ENCODE results near the gene P2RX3. TPM values are rescaled to one million over a fixed set of nuclear protein-coding genes. Genes with fewer than 3 reads are reported as not detected.

P2RX3 gene
- total and polyA plus RNA-seq, 2 experiments from 2014 or later, result 0.15 to 0.35 TPM

GRCh38 chr11:57410287-57410686 lies 72.1 kb downstream of the P2RX3 start:
- no peak overlapping the region for H3K4me2 ChIP-seq
- DNase-seq (ENCODE audit: low spot score), result no peak
- no peaks in the 10 kb centered on the region for H3F3A ChIP-seq (replicated peaks; ENCODE audit: low read depth)
- H3K4me1 ChIP-seq (ENCODE audit: insufficient read depth), result no peaks in the 10 kb centered on the region
- TF ChIP-seq ZNF114 (CRISPR knock-in tag; IDR thresholded peaks at IDR 0.05) (no peak), STAT1 (IDR thresholded peaks at IDR 0.05; ENCODE audit: unreplicated experiment) (no peak), JUNB (IDR thresholded peaks at IDR 0.05; ENCODE audit: unreplicated experiment) (no peak), CTCF (conservative IDR thresholded peaks at IDR 0.05; ENCODE audit: low read depth in 2 of 2) (no peak), ZNF331 (CRISPR knock-in tag; IDR thresholded peaks at IDR 0.05; ENCODE audit: low read depth) (no peak), EZH2phosphoT487 (IDR thresholded peaks at IDR 0.05; ENCODE audit: unreplicated experiment) (no peak), ETS1 (IDR thresholded peaks at IDR 0.05) (no peak), CREB1 (CRISPR knock-in tag; IDR thresholded peaks at IDR 0.05; ENCODE audit: low read depth) (no peak), EZH2 (IDR thresholded peaks at IDR 0.05; ENCODE audit: low read depth, unreplicated experiment) (no peak), REST (IDR thresholded peaks at IDR 0.05; ENCODE audit: unreplicated experiment) (no peak)
- Mint-ChIP-seq H3K4me3 (no peak overlapping the region), H3K9me3 (no peaks in the 10 kb centered on the region), H3K4me1 (peaks cover 5% of the 10 kb centered on the region), H3K27ac (no peak overlapping the region), H3K27me3 (ENCODE audit: insufficient read depth, low read depth, poor library complexity) (peaks cover 6% of the 10 kb centered on the region), H3K36me3 (ENCODE audit: low read depth) (peaks cover 69% of the 10 kb centered on the region)
- no peaks in the 10 kb centered on the region for H3K9me2 ChIP-seq (ENCODE audit: insufficient read depth)
- ATAC-seq, result no peak
- no peaks in the 10 kb centered on the region for H3K79me2 ChIP-seq (replicated peaks; ENCODE audit: insufficient read depth)
- no peaks in the 10 kb centered on the region for H3K27me3 ChIP-seq (ENCODE audit: insufficient read depth)
- H2AFZ ChIP-seq, result no peak overlapping the region
- H3K27ac ChIP-seq (ENCODE audit: low read depth), result no peak overlapping the region
- peaks cover 25% of the 10 kb centered on the region for H3K36me3 ChIP-seq (ENCODE audit: insufficient read depth)
- peaks cover 4% of the 10 kb centered on the region for H4K20me1 ChIP-seq (replicated peaks; ENCODE audit: insufficient read depth)
- no peak overlapping the region for H3K4me3 ChIP-seq

DNA sequence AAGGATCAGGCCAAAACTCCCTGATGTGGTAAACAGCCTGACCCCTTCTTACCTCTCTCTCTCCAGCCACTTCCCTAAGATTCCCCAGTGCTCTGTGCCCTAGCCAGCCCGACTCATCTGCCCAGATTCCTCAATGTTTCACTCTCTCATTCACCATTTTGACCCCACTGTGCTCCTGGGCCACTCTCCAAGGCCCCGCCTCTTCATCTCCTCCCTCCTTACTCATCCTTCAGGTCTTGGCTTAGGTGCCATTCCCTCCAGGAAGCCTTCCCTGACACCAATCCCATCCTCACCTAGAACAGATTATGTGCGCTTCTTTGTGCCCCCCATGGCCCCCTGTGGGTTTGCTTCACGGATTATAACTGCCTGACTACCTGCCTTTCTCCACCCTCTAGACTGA lies 75.5 kb downstream of the P2RX3 start:
- Histone ChIP-seq H3K27me3 (ENCODE audit: insufficient read depth) (no peaks in the 10 kb centered on the region), H3K9me2 (ENCODE audit: insufficient read depth) (no peaks in the 10 kb centered on the region), H2AFZ (no peak overlapping the region), H3F3A (replicated peaks; ENCODE audit: low read depth) (no peaks in the 10 kb centered on the region), H3K36me3 (ENCODE audit: insufficient read depth) (peaks cover 25% of the 10 kb centered on the region), H4K20me1 (replicated peaks; ENCODE audit: insufficient read depth) (peaks cover 4% of the 10 kb centered on the region), H3K27ac (ENCODE audit: low read depth) (no peak overlapping the region), H3K4me3 (no peak overlapping the region), H3K79me2 (replicated peaks; ENCODE audit: insufficient read depth) (no peaks in the 10 kb centered on the region), H3K4me2 (no peak overlapping the region), H3K4me1 (ENCODE audit: insufficient read depth) (no peaks in the 10 kb centered on the region)
- H3K4me1 Mint-ChIP-seq, result peaks cover 10% of the 10 kb centered on the region
- no peak for ATAC-seq
- H3K27ac Mint-ChIP-seq, result no peak overlapping the region
- H3K9me3 Mint-ChIP-seq, result no peaks in the 10 kb centered on the region
- H3K4me3 Mint-ChIP-seq, result no peak overlapping the region
- no peak for DNase-seq (ENCODE audit: low spot score)
- peaks cover 77% of the 10 kb centered on the region for H3K36me3 Mint-ChIP-seq (ENCODE audit: low read depth)
- H3K27me3 Mint-ChIP-seq (ENCODE audit: insufficient read depth, low read depth, poor library complexity), result no peaks in the 10 kb centered on the region
- TF ChIP-seq ZNF114 (CRISPR knock-in tag; IDR thresholded peaks at IDR 0.05) (no peak), EZH2 (IDR thresholded peaks at IDR 0.05; ENCODE audit: low read depth, unreplicated experiment) (no peak), CREB1 (CRISPR knock-in tag; IDR thresholded peaks at IDR 0.05; ENCODE audit: low read depth) (no peak), CTCF (conservative IDR thresholded peaks at IDR 0.05; ENCODE audit: low read depth in 2 of 2) (no peak), STAT1 (IDR thresholded peaks at IDR 0.05; ENCODE audit: unreplicated experiment) (no peak), REST (IDR thresholded peaks at IDR 0.05; ENCODE audit: unreplicated experiment) (no peak), NANOG (IDR thresholded peaks at IDR 0.05; ENCODE audit: borderline replicate concordance) (no peak)
